SW480 (cell line): Measurements from ENCODE around the gene AGAP1.

Source experiments
- DNase-seq: peaks from one replicate; pipeline ENCODE4 v3.0.0-alpha.2; 2016; ENCODE audit warnings: low spot score

AGAP1 gene

DNA sequence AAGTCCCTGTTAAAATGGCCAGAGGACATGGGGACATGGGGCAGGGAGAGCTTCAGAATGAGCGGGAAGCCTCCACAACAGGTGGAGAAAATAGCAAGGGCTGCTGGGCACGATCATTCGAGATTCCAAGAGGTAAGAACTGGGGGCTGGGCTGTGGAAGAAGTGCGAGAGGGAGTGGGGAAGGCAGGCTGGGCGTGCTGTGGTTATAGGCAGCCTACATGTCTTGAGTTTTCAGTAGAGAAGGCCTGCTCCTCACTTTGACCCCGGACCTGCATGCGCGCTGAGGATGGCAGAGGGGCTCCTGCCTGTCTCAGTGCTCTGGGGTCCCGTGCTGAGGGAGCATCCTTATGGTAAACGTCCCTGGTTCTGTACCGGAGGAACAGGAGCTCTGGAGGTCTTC, 115.5 kb downstream of the AGAP1 start:
- no peak for DNase-seq

- no peak for DNase-seq
These were observed 115.9 kb downstream of the AGAP1 start for GRCh38 chr2:235609746-235610145.

DNA sequence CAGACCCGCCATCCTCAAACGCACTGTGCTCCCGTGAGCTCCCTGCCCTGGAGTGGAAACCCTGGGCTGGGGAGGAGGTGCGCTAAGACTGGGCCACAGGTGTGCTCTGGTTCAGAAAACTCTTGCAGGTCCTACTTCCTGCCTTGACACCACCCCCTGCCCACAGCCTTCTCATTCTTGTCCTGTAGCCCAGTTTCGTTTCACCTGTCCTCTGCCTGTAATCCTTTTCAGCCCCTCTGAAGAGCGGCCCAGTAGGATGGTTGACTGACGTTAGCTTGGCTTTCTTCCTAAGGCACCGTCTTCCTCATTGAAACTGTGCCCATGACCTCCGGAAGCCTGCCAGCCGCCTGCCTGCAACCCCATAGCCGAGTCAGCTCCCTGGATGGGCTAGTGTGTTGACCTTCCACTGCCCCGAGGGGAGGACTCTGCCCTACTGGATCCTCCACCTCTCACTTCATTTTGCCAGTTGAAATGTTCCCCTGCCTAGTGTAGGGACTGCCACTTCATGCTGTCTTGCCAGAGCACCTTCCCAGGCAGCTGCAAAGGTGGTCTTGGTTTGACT, 116.9 kb downstream of the AGAP1 start:
- DNase-seq = no peak

GRCh38 chr2:235611349-235611748, 117.5 kb downstream of the AGAP1 start:
- DNase-seq = no peak

GRCh38 chr2:235611756-235612155, 117.9 kb downstream of the AGAP1 start:
- peak; percentile 60 for DNase-seq

DNA sequence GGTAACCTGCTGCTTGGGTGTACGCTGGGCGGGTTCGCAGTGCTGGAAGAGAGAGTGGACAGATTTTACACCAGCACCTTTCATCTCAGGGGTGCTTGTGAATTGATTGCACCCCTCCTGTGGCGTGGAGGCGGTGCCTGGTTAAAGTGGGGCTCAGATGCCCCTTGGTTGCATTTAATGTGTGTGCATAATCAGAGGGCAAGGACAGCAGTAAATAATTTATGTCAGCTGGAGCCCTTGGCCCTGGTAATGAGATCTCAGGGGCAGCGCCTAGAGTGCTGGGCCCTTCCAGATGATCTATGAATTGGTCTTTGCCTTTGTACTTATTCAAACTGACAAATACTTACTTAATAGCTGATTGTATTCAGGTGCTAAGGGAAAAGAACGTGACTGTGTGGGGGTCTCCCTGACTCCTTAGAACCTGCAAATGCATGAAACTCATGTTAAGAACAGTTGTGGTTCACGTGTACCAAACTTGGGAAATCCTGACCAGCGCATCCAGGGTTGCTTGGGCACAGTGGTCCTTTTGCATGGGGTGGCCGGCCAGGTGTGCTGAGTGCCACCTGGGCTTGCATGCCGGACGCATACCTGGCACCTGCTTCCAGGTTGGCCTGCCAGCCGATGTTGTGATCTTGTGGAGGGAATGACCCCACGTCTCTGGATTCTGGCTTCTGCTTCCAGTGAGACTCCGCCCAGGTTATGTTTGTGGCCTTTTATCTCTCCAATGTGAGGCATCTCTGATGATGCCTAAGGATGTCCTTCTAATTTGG, 118.5 kb downstream of the AGAP1 start:
- DNase-seq = no peak

GRCh38 chr2:235613649-235614048, 119.8 kb downstream of the AGAP1 start:
- DNase-seq = no peak

DNA sequence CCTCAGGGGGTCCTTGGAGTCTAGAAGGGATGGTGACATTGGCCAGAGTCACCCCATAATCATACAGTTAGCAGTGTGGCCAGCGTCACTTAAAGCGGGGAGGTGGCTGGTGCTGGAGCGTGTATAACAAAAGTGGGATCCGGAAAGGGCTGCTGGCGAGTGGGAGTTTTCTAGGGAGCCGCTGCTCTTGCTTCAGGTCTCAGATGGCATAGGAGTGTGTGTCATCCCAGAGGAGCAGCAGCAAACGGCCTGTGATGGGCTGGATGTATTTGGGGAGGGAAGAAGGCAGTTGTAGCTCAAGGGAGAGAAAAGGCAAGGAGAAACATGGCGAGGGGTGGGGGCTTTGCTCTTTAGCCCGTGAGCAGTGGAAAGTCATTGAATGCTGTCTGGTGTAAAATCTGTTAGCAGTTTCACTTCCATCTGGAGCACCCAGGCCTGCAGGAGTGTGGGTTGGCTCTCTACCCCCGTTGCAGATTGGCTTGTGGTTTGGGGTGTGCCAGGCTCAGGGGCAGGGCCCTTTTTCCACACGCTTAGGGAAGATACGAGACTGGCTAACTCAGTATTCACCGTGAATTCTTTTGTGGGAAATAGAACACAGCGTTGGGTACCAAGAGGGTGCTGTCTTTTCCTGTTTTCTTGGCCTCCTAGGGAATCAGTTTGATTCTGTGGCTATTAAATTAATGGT, 120.5 kb downstream of the AGAP1 start:
- DNase-seq = peak; percentile 80

DNA sequence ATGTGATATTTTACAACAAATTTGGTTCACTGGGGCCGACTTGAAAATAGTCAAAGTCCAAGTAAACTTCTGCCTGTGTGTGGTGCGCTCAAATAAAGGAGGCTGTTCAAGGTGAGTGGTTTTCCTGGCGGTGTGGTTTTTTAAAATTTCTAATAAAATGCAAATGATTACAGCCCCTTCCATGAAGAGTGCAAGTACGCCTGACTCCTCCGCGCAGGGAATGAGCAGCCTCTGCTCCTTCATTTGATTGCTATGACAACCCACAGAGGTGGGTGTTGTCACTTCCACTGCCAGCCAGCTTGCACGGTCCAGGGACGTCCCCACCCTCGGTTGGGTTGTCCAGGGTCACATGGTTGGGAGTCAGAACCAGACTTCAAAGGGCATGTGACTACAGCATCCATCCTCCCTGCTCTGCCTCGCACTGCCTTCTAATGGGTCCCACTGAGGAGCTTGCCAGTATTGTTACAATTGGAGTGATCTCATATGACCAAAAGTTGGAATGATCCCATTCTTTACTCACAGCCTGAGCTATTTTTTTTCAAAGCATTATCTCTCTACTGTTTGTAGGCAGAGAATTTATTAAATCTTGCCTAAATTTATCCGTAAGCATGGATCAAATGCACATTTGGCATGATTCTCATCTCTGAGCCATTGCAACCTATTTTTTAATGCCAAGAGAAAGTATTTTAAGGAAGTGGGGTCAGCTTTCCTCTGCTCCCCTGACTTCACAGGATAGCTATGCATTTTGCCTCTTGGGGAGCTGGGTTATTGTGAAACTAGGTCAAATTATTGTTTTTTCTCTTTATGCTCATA, 121.3 kb downstream of the AGAP1 start:
- peak; percentile 76 for DNase-seq

GRCh38 chr2:235616885-235617284, 123.0 kb downstream of the AGAP1 start:
- DNase-seq = no peak

DNA sequence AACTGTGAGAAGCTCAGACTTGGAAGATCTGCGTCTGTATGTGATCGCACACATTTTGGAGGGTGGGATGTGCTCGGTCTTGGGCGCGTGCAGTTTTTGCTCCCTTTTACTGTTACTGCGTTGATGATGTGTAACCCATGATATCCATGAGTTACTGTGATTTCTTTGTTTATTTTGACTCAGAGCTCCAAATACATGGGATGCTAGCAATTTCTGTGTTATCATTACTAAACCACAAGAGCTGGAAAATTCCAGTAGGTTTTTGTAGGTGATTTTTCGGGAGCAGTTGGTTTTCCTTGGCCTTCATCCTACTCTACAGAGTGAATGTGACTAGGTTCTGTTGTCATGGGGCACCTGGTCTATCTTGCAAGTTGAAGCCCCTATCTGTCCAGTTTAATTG, 124.2 kb downstream of the AGAP1 start:
- no peak for DNase-seq

GRCh38 chr2:235619544-235619943, 125.7 kb downstream of the AGAP1 start:
- no peak for DNase-seq

GRCh38 chr2:235621736-235622135, 127.9 kb downstream of the AGAP1 start:
- no peak for DNase-seq

GRCh38 chr2:235623111-235623510, 129.3 kb downstream of the AGAP1 start:
- no peak for DNase-seq

DNA sequence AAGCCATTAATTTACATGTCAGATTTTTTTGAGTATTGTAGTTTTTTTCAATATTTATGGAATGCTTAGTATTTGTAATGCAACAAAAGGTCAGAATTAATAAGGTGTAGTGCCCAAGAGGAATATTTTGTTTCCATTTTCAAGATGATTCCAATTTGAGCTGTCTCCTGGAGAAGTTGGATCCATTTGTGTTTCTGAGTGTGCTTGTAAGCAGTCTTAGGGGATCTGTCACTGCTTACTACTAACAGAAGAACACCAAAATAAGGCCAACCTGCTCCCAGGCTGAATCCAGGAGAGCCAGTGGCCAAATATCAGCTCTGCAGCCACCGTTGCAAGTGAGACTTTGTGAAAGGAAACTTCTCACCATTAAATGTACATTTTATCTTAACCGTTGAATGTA, 129.9 kb downstream of the AGAP1 start:
- no peak for DNase-seq

- DNase-seq = no peak
These were observed 132.8 kb downstream of the AGAP1 start for GRCh38 chr2:235626658-235627057.

GRCh38 chr2:235627682-235628081, 133.8 kb downstream of the AGAP1 start:
- DNase-seq = no peak

GRCh38 chr2:235630718-235631296, 137.0 kb downstream of the AGAP1 start:
- no peak for DNase-seq

DNA sequence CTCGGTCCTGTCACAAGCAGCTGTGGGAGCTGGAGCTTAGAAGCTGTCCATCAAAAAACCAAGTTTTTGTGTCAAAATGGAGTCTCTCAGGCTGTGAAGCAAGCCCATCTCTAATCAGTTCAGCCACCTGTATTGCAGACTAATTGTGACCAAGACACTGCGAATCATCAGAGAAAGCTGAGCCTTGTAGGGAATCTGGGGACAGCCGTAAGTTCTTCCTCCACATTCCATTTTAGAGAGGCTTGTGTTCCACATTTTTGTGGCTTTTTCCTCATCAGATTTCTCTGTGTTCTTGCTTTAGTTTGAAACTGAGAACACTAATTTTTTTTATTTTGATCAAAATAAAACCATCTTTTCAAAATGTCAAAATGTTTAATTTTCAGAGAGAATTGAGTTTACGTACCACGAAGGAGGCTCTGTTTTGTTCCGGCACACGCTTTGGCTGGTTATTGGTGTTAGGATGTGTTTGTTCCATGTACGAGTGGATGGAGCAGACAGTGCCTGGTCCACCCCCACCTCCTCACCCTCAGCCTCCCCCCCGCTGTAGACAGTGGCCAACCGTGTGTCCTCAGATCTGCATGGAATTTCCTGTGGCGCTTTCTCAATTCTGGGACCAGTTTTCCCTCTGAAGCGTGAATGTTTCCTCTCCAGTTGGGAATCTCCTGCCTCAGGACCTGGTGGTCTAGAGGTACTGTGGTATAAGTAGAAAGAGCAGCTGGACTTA, 140.8 kb downstream of the AGAP1 start:
- no peak for DNase-seq

- no peak for DNase-seq
These were observed 142.7 kb downstream of the AGAP1 start for GRCh38 chr2:235636546-235636945.

GRCh38 chr2:235637896-235638295, 144.1 kb downstream of the AGAP1 start:
- no peak for DNase-seq
